ENCODE data around the gene C11orf86.
"Not testable (repeated sequence)": the region's sequence is repeated elsewhere in the genome, so short reads cannot be mapped to it uniquely, and the experiment has no call there.

The C11orf86 gene

DNA sequence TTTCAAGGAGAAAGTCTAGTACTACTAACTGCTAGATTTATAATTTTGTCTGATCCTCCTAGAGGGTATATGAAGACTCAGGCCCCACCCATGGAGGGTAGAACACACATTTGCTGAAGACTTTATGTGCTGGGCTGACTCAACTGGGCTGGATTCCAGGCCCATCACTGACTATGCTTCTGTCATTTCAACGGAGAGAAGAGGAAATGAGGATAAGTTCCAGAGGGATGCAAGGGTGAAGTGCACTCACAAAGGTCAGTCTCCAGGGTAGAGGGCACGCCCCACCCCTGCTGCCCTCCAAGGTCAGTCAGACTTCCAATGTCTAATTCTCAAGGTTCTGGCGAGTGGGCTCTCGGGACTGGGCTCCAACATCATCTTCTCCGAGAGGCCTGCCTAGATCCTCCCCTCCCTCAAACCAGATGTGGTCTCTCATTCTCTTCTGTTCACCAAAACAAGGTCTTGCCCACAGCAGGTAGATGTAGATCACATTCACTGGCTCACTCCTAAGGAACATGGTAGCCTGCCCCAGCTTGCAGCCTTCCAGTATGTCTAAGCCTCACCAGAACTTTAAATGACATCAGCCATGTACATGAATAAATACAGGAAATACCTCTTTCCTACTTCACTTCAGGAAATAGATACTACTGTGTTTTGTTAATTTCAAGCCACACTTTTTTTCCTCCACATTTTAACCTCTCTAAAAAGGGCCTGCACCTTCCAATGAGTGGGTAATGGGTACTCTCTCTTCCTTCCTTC is 7.3 kb upstream of the C11orf86 start:
- peak; percentile 53 for DNase-seq (ENCODE audit: low spot score)

GRCh38 chr11:66969584-66970225 is 5.4 kb upstream of the C11orf86 start:
- DNase-seq (ENCODE audit: low spot score), result no peak

DNA sequence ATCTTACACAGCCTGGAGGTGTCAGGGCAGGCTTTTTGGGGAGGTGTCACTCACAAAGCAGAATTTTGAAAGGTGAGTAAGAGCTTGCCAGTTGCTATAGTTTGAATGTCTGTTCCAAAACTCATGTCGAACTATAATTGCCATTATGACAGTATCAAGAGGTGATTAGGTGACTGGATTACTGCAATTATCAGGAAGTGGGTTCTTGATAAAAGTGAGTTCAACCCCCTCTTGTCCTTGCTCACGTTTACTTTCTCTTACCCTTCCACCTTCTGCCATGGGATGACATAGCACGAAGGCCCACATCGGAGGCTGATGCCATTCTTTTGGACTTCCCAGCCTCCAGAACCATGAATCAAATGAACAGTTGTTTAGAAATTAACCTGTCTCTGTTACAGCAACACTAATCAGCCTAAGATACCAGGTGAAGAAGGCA is 4.7 kb upstream of the C11orf86 start:
- no peak for DNase-seq (ENCODE audit: low spot score)

GRCh38 chr11:66970807-66971442 is 4.2 kb upstream of the C11orf86 start:
- DNase-seq (ENCODE audit: low spot score), result peak; percentile 88

GRCh38 chr11:66971488-66971887 is 3.6 kb upstream of the C11orf86 start:
- no peak for DNase-seq (ENCODE audit: low spot score)

DNA sequence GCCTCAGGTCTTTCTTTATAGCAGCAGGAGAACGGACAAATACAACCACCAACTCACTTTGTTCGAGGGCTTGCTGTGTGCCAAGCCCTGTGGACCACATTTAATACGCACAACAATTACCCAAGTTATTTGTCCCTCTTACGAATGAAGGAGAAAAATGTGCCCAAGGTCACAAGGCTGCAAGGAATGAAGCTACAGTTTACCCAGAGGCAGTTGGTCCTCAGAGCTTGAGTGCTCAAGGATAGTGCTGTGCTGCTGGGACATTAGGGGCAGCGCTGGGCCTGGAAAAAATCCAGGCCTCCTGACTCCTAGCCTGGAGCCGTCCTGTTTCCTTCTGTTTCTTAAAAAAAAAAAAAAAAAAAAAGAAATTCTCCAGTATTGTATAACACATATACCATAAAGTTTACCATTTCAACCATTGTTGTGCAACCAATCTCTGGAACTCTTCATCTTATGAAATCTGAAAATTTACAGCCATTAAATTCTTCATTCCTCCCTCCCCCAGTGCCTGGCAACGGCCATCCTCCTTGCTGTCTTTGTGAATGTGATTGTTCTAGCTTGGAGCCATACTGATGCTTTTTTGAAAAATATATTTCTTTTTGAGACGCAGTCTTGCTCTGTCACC is 1.0 kb upstream of the C11orf86 start:
- DNase-seq (ENCODE audit: low spot score), result no peak

DNA sequence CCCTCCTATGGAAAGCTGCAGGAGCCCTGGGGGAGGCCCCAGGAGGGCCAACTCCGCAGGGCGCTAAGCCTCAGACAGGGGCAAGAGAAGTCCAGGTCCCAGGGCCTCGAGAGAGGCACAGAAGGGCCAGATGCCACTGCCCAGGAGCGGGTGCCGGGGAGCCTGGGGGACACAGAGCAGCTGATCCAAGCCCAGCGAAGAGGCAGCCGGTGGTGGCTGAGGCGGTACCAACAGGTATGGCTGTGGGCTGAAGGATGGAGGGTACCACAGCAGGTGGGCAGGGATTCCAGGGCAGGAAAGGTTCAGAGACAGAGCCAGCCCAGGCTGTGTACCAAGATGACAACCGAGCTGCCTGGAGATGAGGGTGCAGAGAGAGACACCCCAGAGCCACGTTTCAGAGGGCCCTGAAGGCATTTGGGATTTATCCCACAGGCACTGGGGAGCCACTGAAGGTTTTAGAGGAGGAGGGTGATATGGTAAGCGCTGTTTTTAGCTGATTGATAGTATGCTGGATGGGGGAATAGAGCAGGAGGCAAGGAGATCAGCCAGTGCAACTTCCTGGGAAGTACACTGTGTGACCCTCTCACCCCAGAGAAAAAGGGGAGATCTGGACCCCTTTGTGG is 412 bp downstream of the C11orf86 start:
- no peak for DNase-seq (ENCODE audit: low spot score)

GRCh38 chr11:66976028-66976467 is 944 bp downstream of the C11orf86 start:
- DNase-seq (ENCODE audit: low spot score), result no peak

GRCh38 chr11:66976925-66977324 is 1.8 kb downstream of the C11orf86 start:
- no peak for DNase-seq (ENCODE audit: low spot score)

DNA sequence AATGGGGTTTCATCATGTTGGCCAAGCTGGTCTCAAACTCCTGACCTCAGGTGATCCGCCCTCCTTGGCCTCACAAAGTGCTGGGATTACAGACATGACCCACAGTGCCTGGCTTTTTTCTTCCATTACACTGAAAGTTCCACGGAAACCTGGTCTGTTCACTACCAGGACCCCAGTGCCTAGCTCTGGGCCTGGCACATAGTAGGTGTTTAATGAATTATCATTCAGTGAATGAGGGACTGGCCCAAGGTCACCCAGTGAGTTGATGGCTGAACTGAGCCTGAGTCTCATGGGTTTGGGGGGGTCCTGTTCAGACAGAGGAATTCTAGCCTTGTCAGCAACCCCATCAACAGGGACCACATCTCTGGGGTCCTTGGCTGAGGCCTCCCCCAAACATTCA is 3.1 kb downstream of the C11orf86 start:
- no peak for DNase-seq (ENCODE audit: low spot score)

DNA sequence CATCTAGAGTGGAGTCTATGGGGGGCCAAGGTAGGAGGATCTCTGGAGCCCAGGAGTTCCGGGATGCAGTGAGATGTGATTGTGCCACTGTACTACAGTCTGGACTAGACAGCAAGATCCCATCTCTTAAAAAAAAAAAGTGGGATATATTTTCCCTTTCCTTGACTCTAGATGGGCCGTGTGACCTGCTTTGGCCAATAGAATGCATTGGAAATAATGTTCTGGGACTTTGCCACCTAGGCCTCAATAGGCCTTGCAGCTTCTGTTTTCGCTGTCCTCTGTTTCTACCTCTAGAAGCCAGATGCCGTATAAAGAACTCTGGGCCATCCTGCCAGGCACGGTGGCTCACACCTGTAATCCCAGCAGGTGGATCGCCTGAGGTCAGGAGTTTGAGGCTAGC is 3.6 kb downstream of the C11orf86 start:
- no peak for DNase-seq (ENCODE audit: low spot score)

DNA sequence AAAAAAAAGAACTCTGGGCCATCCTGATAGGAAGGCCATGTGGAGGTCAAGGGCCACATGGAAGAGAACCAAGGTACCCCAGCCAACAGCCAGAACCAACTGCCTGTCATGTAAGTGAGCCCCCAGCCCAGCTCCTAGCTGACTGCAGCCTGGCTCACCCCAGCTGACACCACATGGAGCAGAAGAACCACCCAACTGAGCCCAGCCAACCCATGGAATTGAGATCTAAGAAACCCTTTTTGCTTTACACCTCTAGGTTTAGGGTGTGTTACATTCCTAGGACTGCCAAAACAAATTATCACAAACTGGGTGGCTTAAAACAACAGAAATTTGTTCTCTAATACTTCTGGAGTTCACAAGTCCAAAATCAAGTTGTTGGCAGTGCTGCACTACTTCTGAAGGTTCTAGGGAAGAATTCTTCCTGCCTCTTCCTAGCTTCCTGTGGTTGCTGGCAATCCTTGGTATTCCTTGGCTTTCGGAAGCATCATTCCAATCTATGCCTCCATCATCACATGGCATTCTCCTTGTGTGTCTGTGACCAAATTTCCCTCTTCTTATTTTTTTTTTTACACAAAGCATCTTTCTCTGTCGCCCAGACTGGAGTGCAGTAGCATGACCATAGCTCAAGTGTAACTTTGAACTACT is 4.4 kb downstream of the C11orf86 start:
- DNase-seq (ENCODE audit: low spot score), result no peak

- peak; percentile 80 for DNase-seq (ENCODE audit: low spot score)
Measured at GRCh38 chr11:66981976-66982578, 7.0 kb downstream of the C11orf86 start.

DNA sequence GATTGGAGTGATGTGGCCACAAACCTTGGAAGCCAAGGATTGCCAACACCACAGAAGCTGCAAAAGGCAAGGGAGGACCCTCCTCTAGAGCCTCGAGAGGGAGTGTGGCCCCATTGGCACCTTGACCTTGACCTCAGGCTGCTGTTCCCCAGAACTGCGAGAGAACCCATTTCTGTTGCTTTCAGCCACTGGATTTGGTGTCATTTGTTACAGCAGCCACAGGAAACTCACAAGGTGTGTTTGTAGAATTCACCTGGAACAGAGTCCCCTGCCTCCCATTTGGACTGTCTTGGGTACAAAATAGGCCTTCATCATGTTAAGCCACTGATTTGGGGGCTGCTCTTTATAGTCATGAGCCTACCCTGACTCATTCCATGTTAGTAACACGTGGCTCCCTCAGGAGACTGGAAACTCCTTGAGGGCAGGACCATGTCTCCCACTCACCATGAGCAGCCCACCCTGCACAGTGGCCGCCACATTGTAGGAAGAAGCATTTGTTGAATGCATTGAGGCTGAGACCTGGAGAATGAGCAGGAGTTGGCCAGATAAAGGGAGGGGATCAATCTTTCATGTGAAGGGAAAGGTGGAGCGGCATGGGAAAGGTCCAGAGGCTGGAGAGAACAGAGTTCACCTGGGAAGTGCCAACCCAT is 8.3 kb downstream of the C11orf86 start:
- no peak for DNase-seq (ENCODE audit: low spot score)

DNA sequence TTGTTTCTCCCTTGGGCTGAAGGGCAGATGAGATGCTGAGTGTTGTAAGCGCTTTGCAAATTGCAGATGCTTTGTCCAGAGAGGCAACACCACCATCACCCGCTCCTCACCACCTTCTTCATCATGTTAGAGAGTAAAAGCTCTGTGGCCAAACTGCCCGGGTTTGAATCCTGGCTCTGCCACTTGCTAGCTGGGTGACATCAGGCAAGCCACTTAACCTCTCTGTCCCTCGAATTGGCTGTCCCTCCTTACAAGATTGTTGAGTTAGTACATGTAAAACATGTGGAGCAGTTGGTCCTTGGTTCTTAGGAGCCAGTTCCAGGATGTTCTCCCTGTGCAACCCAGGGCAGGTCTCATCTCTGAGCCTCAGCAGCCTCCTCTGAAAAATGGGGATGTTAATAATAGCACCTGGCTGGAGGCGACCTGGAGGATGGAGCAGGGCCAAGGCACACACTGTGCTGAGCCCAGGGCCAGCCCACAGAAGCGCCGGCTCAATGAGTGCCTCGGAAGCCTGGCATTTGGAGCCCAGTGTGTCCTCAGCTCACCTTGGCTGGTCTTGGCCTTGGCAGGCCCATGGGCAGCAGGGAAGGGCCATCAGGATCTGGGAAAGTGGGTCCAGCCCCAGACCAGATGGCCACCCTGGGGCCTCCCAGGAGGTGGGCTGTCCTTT is 10.5 kb downstream of the C11orf86 start:
- DNase-seq (ENCODE audit: low spot score), result no peak

GRCh38 chr11:66986178-66986545 is 11.1 kb downstream of the C11orf86 start:
- no peak for DNase-seq (ENCODE audit: low spot score)

DNA sequence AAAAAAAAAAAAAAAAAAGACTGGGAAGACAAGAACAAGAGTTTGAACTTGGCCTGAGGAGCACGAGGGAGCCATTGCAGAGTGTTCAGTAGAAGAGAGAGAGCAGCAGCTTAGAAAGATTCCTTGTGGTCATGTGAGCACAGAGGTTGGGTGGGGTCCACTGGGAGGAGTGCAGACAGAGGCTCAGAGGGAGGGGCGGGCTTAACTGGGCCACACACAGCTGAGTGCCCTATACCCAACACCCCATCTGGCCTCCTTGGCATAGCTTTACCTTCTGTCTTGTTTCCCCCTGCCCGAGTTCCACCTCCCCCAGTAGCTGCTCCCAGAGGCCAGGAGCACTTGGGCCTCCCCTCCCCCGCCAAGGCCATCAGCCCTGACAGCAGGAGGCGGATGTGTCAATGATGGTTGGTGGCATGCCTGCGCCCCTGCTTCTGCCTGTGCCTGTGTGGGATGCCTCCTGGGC is 12.1 kb downstream of the C11orf86 start:
- DNase-seq (ENCODE audit: low spot score), result no peak

DNA sequence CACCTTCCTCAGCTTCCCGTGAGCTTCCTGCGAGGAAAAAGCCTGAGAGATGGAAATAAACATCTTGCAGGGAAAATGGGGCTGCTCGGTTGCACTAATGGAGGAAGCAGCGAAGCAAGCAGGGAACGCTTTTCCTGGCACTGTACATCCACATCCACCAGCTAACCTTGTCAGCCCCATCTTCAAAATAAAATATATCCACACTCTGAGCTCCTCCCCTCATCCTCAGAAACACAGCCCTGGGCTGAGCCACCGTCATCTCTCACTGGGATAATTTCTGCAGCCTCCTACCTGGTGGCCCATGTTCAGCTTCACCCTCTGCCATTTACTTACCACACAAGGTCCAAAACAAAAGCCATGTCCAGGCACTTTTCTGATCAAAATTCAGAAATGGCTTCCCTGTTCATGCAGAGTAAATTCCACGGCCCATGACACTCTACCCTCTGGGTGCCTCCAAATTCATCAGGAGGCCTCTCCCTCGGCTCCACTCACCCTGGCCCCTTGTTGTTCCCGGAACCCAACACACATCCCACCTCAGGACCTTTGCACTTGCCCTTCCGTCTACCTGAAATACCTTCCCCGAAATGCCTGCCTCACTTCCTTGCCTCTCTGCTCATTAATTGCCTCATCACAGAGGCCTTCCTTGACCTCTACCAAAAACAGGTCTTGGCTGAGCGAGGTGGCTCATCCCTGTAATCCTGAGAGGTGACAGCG is 13.0 kb downstream of the C11orf86 start:
- DNase-seq (ENCODE audit: low spot score), result no peak

DNA sequence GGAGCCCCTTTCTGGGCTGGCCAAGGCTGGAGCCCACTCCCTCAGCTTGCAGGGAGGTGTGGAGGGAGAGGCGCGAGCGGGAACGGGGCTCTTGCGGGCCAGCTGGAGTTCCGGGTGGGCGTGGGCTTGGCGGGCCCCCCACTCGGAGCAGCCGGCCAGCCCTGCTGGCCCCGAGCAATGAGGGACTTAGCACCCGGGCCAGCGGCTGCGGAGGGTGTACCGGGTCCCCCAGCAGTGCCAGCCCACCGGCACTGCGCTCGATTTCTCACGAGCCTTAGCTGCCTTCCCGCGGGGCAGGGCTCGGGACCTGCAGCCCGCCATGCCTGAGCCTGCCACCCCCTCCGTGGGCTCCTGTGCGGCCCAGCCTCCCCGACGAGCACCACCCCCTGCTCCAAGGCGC is 13.6 kb downstream of the C11orf86 start:
- not testable (repeated sequence) for DNase-seq (ENCODE audit: low spot score)

All from AG08396 (cell line).